Activated naive CD4-positive, alpha-beta T cell (primary cell): Measurements from ENCODE around the gene STUB1.
A peak's percentile ranks its signal among the peaks of the same experiment; 100 is the strongest.

ENCODE experiments used
- DNase-seq, 4 experiments: peaks; one replicate each; lab custom pipeline; 2025; lab: John Stamatoyannopoulos, UW

STUB1 gene

DNA sequence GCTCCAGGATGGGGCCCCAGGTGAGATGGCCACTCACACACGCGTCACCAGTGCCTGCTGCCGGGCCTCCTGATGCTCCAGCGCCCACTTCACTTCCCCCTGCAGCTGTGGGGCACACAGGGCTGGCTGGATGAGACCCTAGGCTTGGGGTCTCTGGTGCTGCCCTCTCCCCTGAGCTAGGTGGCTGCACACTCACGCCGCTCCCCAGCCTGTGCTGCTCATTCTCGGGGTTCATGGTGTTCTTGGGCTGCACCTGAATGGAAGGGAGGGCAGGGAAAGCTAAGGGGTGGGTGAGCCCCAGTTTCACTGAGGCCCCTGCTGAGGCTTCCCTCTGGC is 44.8 kb downstream of the STUB1 start:
- DNase-seq = no peak

GRCh38 chr16:725463-726187 is 45.4 kb downstream of the STUB1 start:
- DNase-seq = no peak

DNA sequence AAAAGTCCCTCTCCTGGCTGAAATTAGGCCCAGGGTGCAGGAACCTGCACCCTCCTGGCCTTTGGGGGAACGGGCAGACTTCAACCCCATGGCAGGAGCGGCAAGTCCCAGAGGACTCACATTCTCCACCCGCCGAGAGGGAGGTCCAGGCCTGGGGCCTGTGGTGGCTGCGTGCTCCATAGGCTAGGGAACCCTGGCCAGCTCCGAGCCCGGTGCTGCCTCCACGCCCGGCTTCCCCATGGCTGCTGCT is 45.9 kb downstream of the STUB1 start:
- no peak for DNase-seq

DNA sequence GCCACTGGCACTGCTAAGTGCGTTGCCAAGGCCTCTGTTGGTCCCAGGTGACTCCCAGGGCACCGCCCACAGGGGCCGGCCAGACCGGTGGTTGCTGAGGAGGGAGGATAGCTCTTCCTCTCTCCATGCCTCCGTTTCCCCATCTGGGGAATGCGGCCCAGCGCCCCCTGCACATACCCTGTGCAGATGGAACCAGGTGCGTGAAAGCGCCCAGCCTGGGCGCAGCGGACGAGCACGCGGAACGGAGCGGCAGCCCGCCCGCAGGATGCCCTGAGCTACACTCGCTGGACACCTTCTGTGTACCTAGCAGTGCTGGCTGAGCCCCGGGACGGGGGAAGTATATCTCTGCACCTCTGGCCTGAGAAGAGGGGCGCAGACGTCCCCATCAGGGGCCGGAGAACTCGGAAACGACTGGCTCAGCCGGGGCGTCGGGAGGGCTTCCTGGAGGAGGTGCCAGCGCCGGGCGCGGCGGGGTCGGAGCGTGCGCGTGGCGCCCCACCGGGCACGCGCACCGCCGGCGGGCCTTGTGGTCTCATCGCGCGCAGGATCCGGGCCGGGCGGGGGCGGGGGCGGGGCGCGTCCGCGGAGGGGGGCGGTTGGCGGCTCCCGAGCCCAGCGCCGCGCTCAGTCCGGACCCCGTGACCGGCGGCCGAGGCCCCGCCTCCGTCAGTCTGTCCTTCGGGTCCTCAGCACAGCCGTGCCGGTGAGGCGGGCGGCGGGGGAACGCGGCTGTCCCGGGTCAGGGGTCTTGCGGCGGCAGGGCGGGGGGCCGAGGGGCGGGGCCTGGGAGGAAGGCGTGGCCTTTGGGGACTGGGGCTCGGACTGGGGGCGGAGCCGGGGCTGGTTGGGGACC is 46.5 kb downstream of the STUB1 start, which contains the start of the genes CCDC78 and HAGHL:
Gene CCDC78, minus strand, starts transcription at position 6 of the 853 bp plus-strand sequence. CDS start 76 bp downstream, outside the sequence.
Gene HAGHL, plus strand, starts transcription at position 669 of the 853 bp plus-strand sequence. CDS start 404 bp downstream, outside the sequence.
- peak in 2 of 4 experiments; percentile 31 to 57 for DNase-seq

DNA sequence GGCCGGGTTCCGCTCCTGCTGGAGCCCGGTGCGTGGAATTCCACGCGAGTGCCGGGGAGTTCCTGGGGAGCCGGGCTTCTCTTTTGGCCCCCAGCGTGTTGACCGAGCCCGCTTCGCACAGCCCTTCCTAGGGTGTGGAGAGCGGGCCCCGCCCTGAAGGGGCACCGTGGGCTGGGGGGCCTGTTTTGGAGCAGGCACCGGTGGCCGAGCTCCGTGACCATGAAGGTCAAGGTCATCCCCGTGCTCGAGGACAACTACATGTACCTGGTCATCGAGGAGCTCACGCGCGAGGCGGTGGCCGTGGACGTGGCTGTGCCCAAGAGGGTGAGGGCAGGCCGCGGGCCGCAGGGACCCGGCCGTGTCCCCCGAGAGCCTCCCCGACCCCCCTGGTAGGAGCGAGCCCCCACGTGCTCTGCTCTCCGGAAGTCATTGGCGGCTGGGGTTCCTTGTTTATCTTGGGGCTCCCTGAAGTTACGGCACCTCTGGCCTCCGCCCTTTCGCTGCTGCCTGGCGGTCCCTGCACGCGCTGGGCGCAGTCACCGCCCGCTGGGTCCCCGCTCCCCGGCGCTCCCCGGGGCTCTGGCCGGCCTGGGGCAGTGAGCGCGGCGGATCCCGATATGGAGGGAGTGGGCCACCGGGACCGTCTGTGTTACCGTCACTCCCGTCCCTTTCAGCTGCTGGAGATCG is 47.2 kb downstream of the STUB1 start:
- peak in 1 of 4 experiments; percentile 19 for DNase-seq

- DNase-seq = peak in 2 of 4 experiments; percentile 30 to 46
Measured at GRCh38 chr16:728131-728889, 48.1 kb downstream of the STUB1 start.

DNA sequence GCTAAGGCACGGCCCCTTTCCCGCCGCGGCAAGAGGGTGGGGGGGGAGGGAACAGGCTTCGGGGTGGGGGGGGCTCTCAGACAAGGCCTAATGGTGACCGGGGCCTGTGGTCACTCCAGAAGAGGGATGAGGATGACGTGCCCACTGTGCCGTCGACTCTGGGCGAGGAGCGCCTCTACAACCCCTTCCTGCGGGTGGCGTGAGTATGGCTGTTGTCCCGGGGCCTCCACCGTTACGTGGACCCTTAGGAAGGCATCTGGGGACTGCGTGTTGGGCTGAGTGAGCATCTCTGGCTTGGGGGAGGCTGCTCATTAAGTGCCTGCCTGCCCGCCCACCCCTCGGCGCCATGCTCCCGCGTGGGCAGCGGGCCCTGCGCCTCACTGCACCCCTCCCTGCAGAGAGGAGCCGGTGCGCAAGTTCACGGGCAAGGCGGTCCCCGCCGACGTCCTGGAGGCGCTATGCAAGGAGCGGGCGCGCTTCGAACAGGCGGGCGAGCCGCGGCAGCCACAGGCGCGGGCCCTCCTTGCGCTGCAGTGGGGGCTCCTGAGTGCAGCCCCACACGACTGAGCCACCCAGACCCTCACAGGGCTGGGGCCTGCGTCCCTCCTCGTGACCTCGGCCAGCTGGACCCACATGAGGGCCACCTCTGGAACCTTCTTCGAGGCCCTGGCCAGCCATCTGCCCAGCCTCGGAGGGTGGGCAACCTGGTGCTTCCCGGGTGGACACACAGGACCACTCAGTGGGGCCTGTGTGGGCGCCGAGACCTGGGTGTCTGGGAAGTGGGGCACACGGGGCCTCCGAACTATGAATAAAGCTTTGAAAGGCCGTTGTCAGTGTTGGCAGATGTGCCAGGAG is 48.9 kb downstream of the STUB1 start:
- DNase-seq = no peak

GRCh38 chr16:729768-730665 is 49.8 kb downstream of the STUB1 start:
- DNase-seq = no peak

- no peak for DNase-seq
Measured at GRCh38 chr16:730666-731509, 50.7 kb downstream of the STUB1 start.

- no peak for DNase-seq
Measured at GRCh38 chr16:732332-732731, 52.1 kb downstream of the STUB1 start.
